GM12878 (cell line): ENCODE results near the gene SCP2. TPM values are rescaled to one million over a fixed set of nuclear protein-coding genes. Genes with fewer than 3 reads are reported as not detected.

Experiments used
- ATAC-seq: fragments of 200-7000 bp; cut with Tn5 transposase; 3 replicates; pipeline ENCODE4 v1.9.1; 2020; ENCODE audit warnings: mild to moderate bottlenecking, moderate library complexity
- BruUV-seq: library from RNA; stranded (reverse); fragments of 400-500 nt; replicated peaks from 2 replicates; lab custom pipeline; 2021; lab: Mats Ljungman, UMichigan
- CTCF ChIA-PET: fragments of 300-600 bp; sonication (Branson Sonifier 250); formaldehyde crosslinking; extraction: SDS; loops from one replicate; lab custom pipeline; 2021; ENCODE audit warnings: inconsistent platforms; lab: Yijun Ruan, JAX
- POLR2A ChIA-PET: fragments of 350-600 bp; formaldehyde crosslinking; extraction: SDS; loops from one replicate; lab custom pipeline; 2021; ENCODE audit warnings: inconsistent platforms; lab: Charles Lee
- RAD21 ChIA-PET: fragments of 300-600 bp; sonication (Branson Sonifier 250); formaldehyde crosslinking; loops from one replicate; lab custom pipeline; 2023; ENCODE audit warnings: antibody characterized with exemption; ENCODE audit not compliant: unreplicated experiment; lab: Charles Lee
- SMC1A ChIA-PET: fragments of 300-600 bp; sonication (Branson Sonifier 250); formaldehyde crosslinking; loops from one replicate; lab custom pipeline; 2023; ENCODE audit not compliant: unreplicated experiment, uncharacterized antibody; lab: Charles Lee
- DNase-seq: peaks from one replicate; pipeline ENCODE4 v3.0.0-alpha.2; 2011; ENCODE audit warnings: low read depth, low spot score
- FAIRE-seq: peaks from 3 replicates; lab custom pipeline; 2011; peaks lifted over from hg19 to GRCh38; lab: Jason Lieb, UNC
- H2AFZ ChIP-seq: 2 replicates; pipeline ENCODE4 v1.6.0; 2011; ENCODE audit warnings: low read depth, low read length, control low read depth; ENCODE audit not compliant: control insufficient read depth
- H3K27ac ChIP-seq: 2 replicates; pipeline ENCODE4 v1.5.1; 2011; ENCODE audit warnings: control low read depth; ENCODE audit not compliant: control insufficient read depth, insufficient read depth
- H3K27me3 ChIP-seq, 2 experiments: replicated peaks in 1 of 2; 2 replicates each; pipeline versions ENCODE4 v1.6.0 to v1.6.1; 2011; ENCODE audit warnings: low read length in 1 of 2; ENCODE audit not compliant: control insufficient read depth in 2 of 2, insufficient read depth in 2 of 2
- H3K36me3 ChIP-seq, 2 experiments: 2 replicates each; pipeline ENCODE4 v1.5.1; 2011; ENCODE audit warnings: low read length in 1 of 2; ENCODE audit not compliant: control insufficient read depth in 2 of 2, insufficient read depth in 2 of 2
- H3K4me1 ChIP-seq: 2 replicates; pipeline ENCODE4 v1.6.1; 2011; ENCODE audit warnings: mild to moderate bottlenecking, low read length, moderate library complexity, mixed read lengths; ENCODE audit not compliant: control insufficient read depth, insufficient read depth
- H3K4me2 ChIP-seq: 2 replicates; pipeline ENCODE4 v1.6.0; 2011; ENCODE audit warnings: control low read depth; ENCODE audit not compliant: control insufficient read depth, insufficient read depth
- H3K4me3 ChIP-seq: fragments of 200-600 bp; sonication (generic); 2 replicates; pipeline ENCODE4 v1.5.1; 2016
- H3K79me2 ChIP-seq: 2 replicates; pipeline ENCODE4 v1.6.0; 2011; ENCODE audit warnings: low read length; ENCODE audit not compliant: control insufficient read depth, insufficient read depth
- H3K9ac ChIP-seq: 2 replicates; pipeline ENCODE4 v1.8.0; 2011; ENCODE audit warnings: low read length, control low read depth, mixed read lengths; ENCODE audit not compliant: control insufficient read depth, insufficient read depth
- H3K9me3 ChIP-seq: replicated peaks from 3 replicates; pipeline ENCODE4 v1.5.1; 2011; ENCODE audit warnings: mild to moderate bottlenecking, low read length; ENCODE audit not compliant: control insufficient read depth, insufficient read depth
- H4K20me1 ChIP-seq: 2 replicates; pipeline ENCODE4 v1.6.0; 2011; ENCODE audit not compliant: control insufficient read depth, insufficient read depth
- ATF2 ChIP-seq: IDR thresholded peaks from 2 replicates; pipeline ENCODE4 v1.6.1; 2012; ENCODE audit warnings: low read length, inconsistent platforms
- CBFB ChIP-seq: IDR thresholded peaks from 2 replicates; pipeline ENCODE4 v1.6.1; 2016; ENCODE audit warnings: antibody characterized with exemption, low read depth
- MXI1 ChIP-seq: fragments of 150-350 bp; IDR thresholded peaks from 2 replicates; pipeline ENCODE4 v1.6.1; 2011; ENCODE audit warnings: low read depth, mild to moderate bottlenecking, inconsistent platforms, low read length, improper control_type of control experiment
- PAX8 ChIP-seq: fragments of 450-650 bp; IDR thresholded peaks from 2 replicates; pipeline ENCODE4 v1.6.1; 2017; ENCODE audit warnings: mild to moderate bottlenecking, moderate library complexity
- POLR2A ChIP-seq: IDR thresholded peaks from 2 replicates; pipeline ENCODE4 v1.6.1; 2011; ENCODE audit warnings: low read depth, mild to moderate bottlenecking, low read length
- SIN3A ChIP-seq: IDR thresholded peaks from 2 replicates; pipeline ENCODE4 v1.6.1; 2012; ENCODE audit warnings: low read depth, low read length, improper control_type of control experiment
- SMC3 ChIP-seq: IDR thresholded peaks from 2 replicates; pipeline ENCODE4 v1.6.1; 2011; ENCODE audit warnings: low read length, improper control_type of control experiment, borderline replicate concordance
- SUZ12 ChIP-seq: fragments of 200-600 bp; sonication (generic); IDR thresholded peaks from one replicate; pipeline ENCODE4 v1.6.1; 2018; ENCODE audit warnings: antibody characterized with exemption, mild to moderate bottlenecking; ENCODE audit not compliant: unreplicated experiment
- TAF1 ChIP-seq: IDR thresholded peaks from 2 replicates; pipeline ENCODE4 v1.6.1; 2011; ENCODE audit warnings: mild to moderate bottlenecking, low read depth, low read length, borderline replicate concordance
- USF1 ChIP-seq: IDR thresholded peaks from 2 replicates; pipeline ENCODE4 v1.6.1; 2011; ENCODE audit warnings: borderline replicate concordance, low read depth, mild to moderate bottlenecking, moderate library complexity, mixed read lengths, low read length; ENCODE audit not compliant: insufficient read depth; ENCODE audit errors: extremely low read length
- ZNF217 ChIP-seq: fragments of 450-650 bp; IDR thresholded peaks from 2 replicates; pipeline ENCODE4 v1.6.1; 2017; ENCODE audit warnings: antibody characterized with exemption, mild to moderate bottlenecking
- WGBS: methylation state at CpG from one replicate; pipeline ENCODE4 v1.1.6; 2016; ENCODE audit warnings: low lambda C conversion rate; ENCODE audit not compliant: insufficient replicate concordance, insufficient coverage; ENCODE audit errors: missing lambda C conversion rate; 5-methylcytosine and 5-hydroxymethylcytosine counted together
- in situ Hi-C: fragments of 300-500 bp; cut with MboI; formaldehyde crosslinking; loops from 9 replicates; pipeline ENCODE4 v1.14.3; 2018; ENCODE audit warnings: mixed read lengths
- intact Hi-C: fragments of 100-400 bp; cut with micrococcal nuclease; formaldehyde crosslinking; loops from one replicate; pipeline ENCODE4 v1.14.2; 2022; ENCODE audit not compliant: unreplicated experiment
- polyA plus RNA-seq, 11 experiments: library from polyadenylated mRNA; depleted of rRNA in 4 of 11; unstranded in 6 of 11; stranded (reverse) in 5 of 11; fragments of >200 nt; fragmentation: Nextera tagmentation in 4 of 11; fragmentation: Illumina TruSeq in 1 of 11; extraction: Ambion mirVana in 4 of 11; extraction: Trizol in 1 of 11; gene quantifications; 1 replicate in 1 of 11; 2 replicates in 10 of 11; pipeline versions ENCODE4 v1.2.1 to v1.2.3, GENCODE V29; 2011 to 2016; ENCODE audit warnings: inconsistent platforms in 2 of 11, missing spikeins in 2 of 11, low read depth in 1 of 11
- total RNA-seq, 4 experiments: library from RNA; depleted of rRNA in 3 of 4; stranded (reverse); fragments of >200 nt in 3 of 4; fragmentation: Illumina TruSeq in 1 of 4; extraction: Trizol in 1 of 4; gene quantifications; 2 replicates each; pipeline versions ENCODE4 v1.2.1 to v1.2.3, GENCODE V29; 2013 to 2021

The SCP2 gene
- total and polyA plus RNA-seq, 10 of the 15 experiments (the other 5 are each of a cell fraction or from before 2014, with no cell fraction given), result 74.3 to 327 (median 127) TPM

- ChIA-PET POLR2A (no interaction called here), SMC1A (no interaction called here), RAD21 (no interaction called here), CTCF (no interaction called here)
- Histone ChIP-seq H3K4me3 (no peak overlapping the region), H3K27ac (no peak overlapping the region), H4K20me1 (no peaks in the 10 kb centered on the region), H3K9ac (no peak overlapping the region), H3K27me3 (no peaks in the 10 kb centered on the region), H3K4me2 (no peak overlapping the region), H3K9me3 (no peaks in the 10 kb centered on the region), H2AFZ (no peak overlapping the region), H3K36me3 (no peaks in the 10 kb centered on the region), H3K79me2 (no peaks in the 10 kb centered on the region), H3K4me1 (no peaks in the 10 kb centered on the region)
- ATAC-seq (no peak), DNase-seq (no peak), FAIRE-seq (no peak)
- in situ Hi-C loops (loop anchor here (25.0 kb wide), 1 partner anchor 274 kb away; the partner anchor contains the start of gene CPT2), intact Hi-C loops (no loop called here)
- BruUV-seq, result TSS peak; percentile 40
- WGBS, result 99% methylated on average over 3 of the region's 3 CpGs
- TF ChIP-seq PAX8, result no peak
- TF ChIP-seq SMC3, result no peak
- TF ChIP-seq POLR2A, result no peak
- no peak for TF ChIP-seq SUZ12
- no peak for TF ChIP-seq SIN3A
- TF ChIP-seq ATF2, result no peak
- TF ChIP-seq ZNF217, result no peak
- no peak for TF ChIP-seq CBFB
Observed at GRCh38 chr1:52913014-52913413, 14.1 kb upstream of the SCP2 start.

- H3K4me3 ChIP-seq, result no peak overlapping the region
- no peak for DNase-seq
- no peaks in the 10 kb centered on the region for H4K20me1 ChIP-seq
- in situ Hi-C loops (loop anchor here (25.0 kb wide), 1 partner anchor 274 kb away; the partner anchor contains the start of gene CPT2), intact Hi-C loops (no loop called here)
- no peaks in the 10 kb centered on the region for H3K4me1 ChIP-seq
- WGBS, result 92% methylated on average over 8 of the region's 8 CpGs
- H2AFZ ChIP-seq, result no peak overlapping the region
- ChIA-PET SMC1A (no interaction called here), POLR2A (no interaction called here), CTCF (no interaction called here), RAD21 (no interaction called here)
- H3K4me2 ChIP-seq, result no peak overlapping the region
- no peaks in the 10 kb centered on the region for H3K9me3 ChIP-seq
- no peak overlapping the region for H3K9ac ChIP-seq
- no TSS peak for BruUV-seq
- peak; percentile 20; the same call in 1 of the 3 replicates for ATAC-seq
- FAIRE-seq, result no peak
- H3K27me3 ChIP-seq, result no peaks in the 10 kb centered on the region
- H3K36me3 ChIP-seq, result no peaks in the 10 kb centered on the region
- no peak overlapping the region for H3K27ac ChIP-seq
- TF ChIP-seq TAF1 (no peak), PAX8 (no peak), USF1 (peak; percentile 37), MXI1 (no peak)
- TF ChIP-seq, all 136 proteins: peak for 1
- H3K79me2 ChIP-seq, result no peaks in the 10 kb centered on the region
Observed at GRCh38 chr1:52913537-52913936, 13.5 kb upstream of the SCP2 start.
